Suprapubic skin (tissue), 3 donors: ENCODE measurements around the gene SLC25A22.

Experiments
- CTCF ChIP-seq, 2 donors: fragments of 200-600 bp in 1 of 2; fragments of 450-650 bp in 1 of 2; sonication (generic) in 1 of 2; IDR thresholded peaks; one replicate each; pipeline ENCODE4 v1.5.1; 2016 to 2019; ENCODE audit warnings: antibody characterized with exemption in 2 of 2, mild to moderate bottlenecking in 1 of 2, moderate library complexity in 1 of 2
- POLR2A ChIP-seq, 2 donors: fragments of 450-650 bp; IDR thresholded peaks; one replicate each; pipeline ENCODE4 v1.6.1; 2017; ENCODE audit warnings: antibody characterized with exemption in 2 of 2, mild to moderate bottlenecking in 2 of 2, moderate library complexity in 2 of 2

GRCh38 chr11:795634-796564 is 2.2 kb downstream of the SLC25A22 start:
- TF ChIP-seq CTCF (IDR thresholded peaks at IDR 0.05) (no peak), POLR2A (IDR thresholded peaks at IDR 0.05) (no peak)
